ENCODE results near the gene CCDC68.
A peak's percentile ranks its signal among the peaks of the same experiment; 100 is the strongest.
"Not testable (repeated sequence)": the region's sequence is repeated elsewhere in the genome, so short reads cannot be mapped to it uniquely, and the experiment has no call there.

The CCDC68 gene

GRCh38 chr18:54958704-54959625 is at the start of gene CCDC68:
TSS of gene CCDC68 (minus strand) at chr18:54959461. CDS start at chr18:54942791, 16,670 bp downstream.
- DNase-seq, result no peak

GRCh38 chr18:55007602-55008001 is 48.3 kb upstream of the CCDC68 start:
- DNase-seq, result no peak

GRCh38 chr18:55003695-55004094 is 44.4 kb upstream of the CCDC68 start:
- no peak for DNase-seq

GRCh38 chr18:55002261-55002660 is 43.0 kb upstream of the CCDC68 start:
- DNase-seq, result no peak

- no peak for DNase-seq
Measured at GRCh38 chr18:55001394-55002024, 42.2 kb upstream of the CCDC68 start.

GRCh38 chr18:55000529-55000928 is 41.3 kb upstream of the CCDC68 start:
- no peak for DNase-seq

GRCh38 chr18:54999016-54999415 is 39.8 kb upstream of the CCDC68 start:
- no peak for DNase-seq

GRCh38 chr18:54995421-54996143 is 36.3 kb upstream of the CCDC68 start:
- no peak for DNase-seq

GRCh38 chr18:54991981-54992380 is 32.7 kb upstream of the CCDC68 start:
- no peak for DNase-seq

GRCh38 chr18:54984908-54985307 is 25.6 kb upstream of the CCDC68 start:
- no peak for DNase-seq

- no peak for DNase-seq
Measured at GRCh38 chr18:54983791-54984190, 24.5 kb upstream of the CCDC68 start.

GRCh38 chr18:54983041-54983686 is 23.9 kb upstream of the CCDC68 start:
- peak; percentile 8 for DNase-seq

GRCh38 chr18:54981076-54981475 is 21.8 kb upstream of the CCDC68 start:
- DNase-seq, result no peak

- DNase-seq, result no peak
Measured at GRCh38 chr18:54975598-54975997, 16.3 kb upstream of the CCDC68 start.

- no peak for DNase-seq
Measured at GRCh38 chr18:54973046-54973445, 13.8 kb upstream of the CCDC68 start.

- DNase-seq, result no peak
Measured at GRCh38 chr18:54968807-54969206, 9.5 kb upstream of the CCDC68 start.

- DNase-seq, result not testable (repeated sequence)
Measured at GRCh38 chr18:54968237-54968636, 9.0 kb upstream of the CCDC68 start.

- DNase-seq, result no peak
Measured at GRCh38 chr18:54967786-54968185, 8.5 kb upstream of the CCDC68 start.

- no peak for DNase-seq
Measured at GRCh38 chr18:54964741-54965140, 5.5 kb upstream of the CCDC68 start.

GRCh38 chr18:54962919-54963645 is 3.8 kb upstream of the CCDC68 start:
- DNase-seq, result no peak

- no peak for DNase-seq
Measured at GRCh38 chr18:54961868-54962267, 2.6 kb upstream of the CCDC68 start.

- DNase-seq, result no peak
Measured at GRCh38 chr18:54961016-54961423, 1.8 kb upstream of the CCDC68 start.
